Left lung (tissue), 14 donors: ENCODE data around the gene SULT1A1. TPM values are rescaled to one million over a fixed set of nuclear protein-coding genes. Genes with fewer than 3 reads are reported as not detected.
"Not testable (repeated sequence)": the region's sequence is repeated elsewhere in the genome, so short reads cannot be mapped to it uniquely, and the experiment has no call there.

Source experiments
- ATAC-seq: fragments of 200-7000 bp; cut with Tn5 transposase; one replicate; pipeline ENCODE4 v1.9.1; 2020; ENCODE audit warnings: moderate library complexity
- DNase-seq, 4 donors: peaks; one replicate each; pipeline ENCODE4 v3.0.0-alpha.2; 2013 to 2020
- H3K27ac ChIP-seq, 2 donors: fragments of 200-600 bp; sonication (generic) in 1 of 2; one replicate each; pipeline versions ENCODE4 v1.5.0 to v1.8.0; 2020 to 2021
- H3K27me3 ChIP-seq, 2 donors: fragments of 200-600 bp; sonication (generic) in 1 of 2; one replicate each; pipeline versions ENCODE4 v1.5.0 to v1.8.0; 2020 to 2021
- H3K36me3 ChIP-seq, 2 donors: fragments of 200-600 bp; sonication (generic) in 1 of 2; one replicate each; pipeline versions ENCODE4 v1.5.0 to v1.8.0; 2020 to 2021
- H3K4me1 ChIP-seq, 2 donors: fragments of 200-600 bp; one replicate each; pipeline ENCODE4 v1.8.0; 2021
- H3K4me3 ChIP-seq, 2 donors: fragments of 200-600 bp; sonication (generic) in 1 of 2; one replicate each; pipeline versions ENCODE4 v1.5.0 to v1.8.0; 2020 to 2021; ENCODE audit warnings: mild to moderate bottlenecking in 1 of 2
- H3K9me3 ChIP-seq, 2 donors: fragments of 200-600 bp; sonication (generic) in 1 of 2; one replicate each; pipeline versions ENCODE4 v1.5.0 to v1.8.0; 2020 to 2021
- intact Hi-C, 2 donors: fragments of 100-400 bp; cut with DNase I; formaldehyde crosslinking; loops; one replicate each; pipeline versions ENCODE4 v1.11.2 to v1.14.2; 2022
- long read RNA-seq, 12 donors: library from polyadenylated mRNA in 2 of 12; unstranded in 2 of 12; transcript quantifications; one replicate each; pipeline ENCODE4 v2.0.0 and lab custom pipeline, GENCODE V29; 2019 to 2026
- polyA plus RNA-seq, 6 donors: library from polyadenylated mRNA; unstranded; fragments of 120-200 nt; gene quantifications; one replicate each; pipeline ENCODE4 v1.2.1, GENCODE V29; 2013; ENCODE audit not compliant: insufficient read length in 6 of 6
- total RNA-seq, 2 donors: library from RNA; stranded (reverse); fragmentation: NEBNext Ultra II Directional; extraction: Animal tissue kit (Norgen Biotek cat#: 25700); gene quantifications; one replicate each; pipeline ENCODE4 v1.2.1, GENCODE V29; 2021
- TF ChIP-seq, protein P1 (sequence below), 2 donors: fragments of 200-600 bp; sonication (generic) in 1 of 2; IDR thresholded peaks; one replicate each; pipeline versions ENCODE4 v1.5.0 to v1.8.0; 2021; ENCODE audit warnings: antibody characterized with exemption in 2 of 2
- donor health status: DM: no; HTN: yes; CAD: no.
- donor health status: DM: no; HTN: no; CAD: no.

SULT1A1 gene
- total RNA-seq (10 to 100 TPM; 38.6 to 68.6 TPM), polyA plus RNA-seq (10 to 100 TPM; 21.8 to 45.3 (median 34.4) TPM)
- long read RNA-seq, donor 1, full-length matches to known transcripts, result 11 of 25 reads
- long read RNA-seq, donor 1, partial matches to known transcripts, result 14 of 25 reads
- long read RNA-seq, donor 1, other reads (novel, unspliced or antisense), result 0 of 25 reads
- long read RNA-seq, donor 2, transcript SULT1A1-201 (8 exons, 1,162 nt), result major isoform, 7 of 19 reads
- long read RNA-seq, donor 2, partial matches to known transcripts, result 8 of 19 reads
- long read RNA-seq, donor 2, other reads (novel, unspliced or antisense), result 0 of 19 reads
- long read RNA-seq, donor 3, full-length matches to known transcripts, result 8 of 8 reads
- long read RNA-seq, donor 3, partial matches to known transcripts, result 0 of 8 reads
- long read RNA-seq, donor 3, other reads (novel, unspliced or antisense), result 0 of 8 reads
- long read RNA-seq, donor 4, full-length matches to known transcripts, result 101 of 113 reads
- long read RNA-seq, donor 4, partial matches to known transcripts, result 6 of 113 reads
- long read RNA-seq, donor 4, other reads (novel, unspliced or antisense), result 6 of 113 reads
- long read RNA-seq, donor 5, full-length matches to known transcripts, result 32 of 79 reads
- long read RNA-seq, donor 5, partial matches to known transcripts, result 47 of 79 reads
- long read RNA-seq, donor 5, other reads (novel, unspliced or antisense), result 0 of 79 reads
- long read RNA-seq, donor 6, full-length matches to known transcripts, result 27 of 69 reads
- long read RNA-seq, donor 6, partial matches to known transcripts, result 42 of 69 reads
- long read RNA-seq, donor 6, other reads (novel, unspliced or antisense), result 0 of 69 reads
- long read RNA-seq, donor 7, full-length matches to known transcripts, result 20 of 20 reads
- long read RNA-seq, donor 7, partial matches to known transcripts, result 0 of 20 reads
- long read RNA-seq, donor 7, other reads (novel, unspliced or antisense), result 0 of 20 reads
- long read RNA-seq, donor 8, full-length matches to known transcripts, result 8 of 21 reads
- long read RNA-seq, donor 8, partial matches to known transcripts, result 13 of 21 reads
- long read RNA-seq, donor 8, other reads (novel, unspliced or antisense), result 0 of 21 reads
- long read RNA-seq, donor 9, result 0 reads
- long read RNA-seq, donor 10, transcript SULT1A1-201 (8 exons, 1,162 nt), result major isoform, 61 of 75 reads
- long read RNA-seq, donor 10, partial matches to known transcripts, result 6 of 75 reads
- long read RNA-seq, donor 10, other reads (novel, unspliced or antisense), result 4 of 75 reads
- long read RNA-seq, donor 11, result 0 reads
- long read RNA-seq, donor 12, full-length matches to known transcripts, result 21 of 21 reads
- long read RNA-seq, donor 12, partial matches to known transcripts, result 0 of 21 reads
- long read RNA-seq, donor 12, other reads (novel, unspliced or antisense), result 0 of 21 reads

DNA sequence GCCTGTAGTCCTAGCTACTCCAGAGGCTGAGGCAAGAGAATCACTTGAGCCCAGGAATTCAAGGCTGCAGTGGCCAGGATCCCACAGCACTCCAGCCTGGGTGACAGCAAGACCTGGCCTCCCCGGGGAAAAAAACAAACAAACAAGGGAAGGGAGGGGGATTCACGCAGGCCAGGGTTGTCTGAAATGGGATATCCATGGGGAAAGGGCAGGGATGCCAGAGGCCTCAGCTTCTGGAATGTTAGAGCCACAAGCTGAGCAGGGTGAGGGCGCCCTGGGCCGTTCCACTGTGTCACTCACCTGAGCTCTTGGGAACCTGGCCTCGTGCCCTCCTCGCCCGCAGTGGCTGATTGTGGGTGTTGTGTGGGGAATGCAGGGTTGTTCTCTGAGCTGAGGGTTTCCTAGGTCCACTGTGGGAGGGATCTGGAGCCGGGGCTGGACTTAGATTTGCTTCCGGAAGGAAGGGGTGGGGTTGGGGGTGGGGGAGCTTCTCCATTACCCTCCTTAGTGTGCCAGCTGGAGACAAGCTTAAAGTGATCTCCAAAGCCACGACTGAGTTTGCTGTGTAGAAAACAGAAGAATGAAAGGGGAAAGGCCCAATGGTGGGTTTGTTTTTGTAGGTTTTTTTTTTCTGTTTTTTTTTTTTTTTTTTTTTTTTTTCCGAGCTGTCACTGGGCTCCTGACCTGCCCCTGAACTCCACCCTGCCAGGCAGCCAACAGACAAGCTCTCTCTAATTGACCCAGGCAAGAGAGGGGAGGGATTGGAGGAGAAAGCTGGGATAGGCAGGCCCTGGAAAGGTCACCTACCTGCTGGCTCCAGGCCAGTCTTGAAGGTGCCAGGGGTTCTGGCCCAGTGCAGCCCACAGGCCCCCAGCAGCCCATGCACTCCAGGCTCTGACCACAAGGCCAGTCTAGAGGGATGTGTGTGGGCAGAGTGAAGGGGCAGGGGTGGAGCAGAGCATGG is at the start of gene SULT1A1:
Gene SULT1A1, minus strand, starts transcription at position 414 of the 964 bp plus-strand sequence. CDS start 1,189 bp downstream, outside the sequence.
- Histone ChIP-seq H3K9me3 (no peaks in the 10 kb centered on the region), H3K4me1 (peaks cover 6 to 25% of the 10 kb centered on the region in 2 donors), H3K36me3 (peaks cover 0 to 7% of the 10 kb centered on the region in 2 donors), H3K4me3 (peak within 1 kb of the TSS; percentile 18 to 45), H3K27ac (peak within 1 kb of the TSS; percentile 76 to 79), H3K27me3 (no peaks in the 10 kb centered on the region)
- TF ChIP-seq, protein P1, sequence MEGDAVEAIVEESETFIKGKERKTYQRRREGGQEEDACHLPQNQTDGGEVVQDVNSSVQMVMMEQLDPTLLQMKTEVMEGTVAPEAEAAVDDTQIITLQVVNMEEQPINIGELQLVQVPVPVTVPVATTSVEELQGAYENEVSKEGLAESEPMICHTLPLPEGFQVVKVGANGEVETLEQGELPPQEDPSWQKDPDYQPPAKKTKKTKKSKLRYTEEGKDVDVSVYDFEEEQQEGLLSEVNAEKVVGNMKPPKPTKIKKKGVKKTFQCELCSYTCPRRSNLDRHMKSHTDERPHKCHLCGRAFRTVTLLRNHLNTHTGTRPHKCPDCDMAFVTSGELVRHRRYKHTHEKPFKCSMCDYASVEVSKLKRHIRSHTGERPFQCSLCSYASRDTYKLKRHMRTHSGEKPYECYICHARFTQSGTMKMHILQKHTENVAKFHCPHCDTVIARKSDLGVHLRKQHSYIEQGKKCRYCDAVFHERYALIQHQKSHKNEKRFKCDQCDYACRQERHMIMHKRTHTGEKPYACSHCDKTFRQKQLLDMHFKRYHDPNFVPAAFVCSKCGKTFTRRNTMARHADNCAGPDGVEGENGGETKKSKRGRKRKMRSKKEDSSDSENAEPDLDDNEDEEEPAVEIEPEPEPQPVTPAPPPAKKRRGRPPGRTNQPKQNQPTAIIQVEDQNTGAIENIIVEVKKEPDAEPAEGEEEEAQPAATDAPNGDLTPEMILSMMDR (IDR thresholded peaks at IDR 0.05), result no peak
- intact Hi-C loops, result no loop called here
- peak; percentile 83 for ATAC-seq
- DNase-seq, result peak in 3 of 4 donors; percentile 43 to 90 (median 85)

- ATAC-seq, H3K9me3 ChIP-seq, H3K27me3 ChIP-seq, intact Hi-C loops, DNase-seq, H3K4me3 ChIP-seq, H3K36me3 ChIP-seq, H3K27ac ChIP-seq, H3K4me1 ChIP-seq: not testable (repeated sequence)
Measured at GRCh38 chr16:28639959-28640358, 30.1 kb upstream of the SULT1A1 start.

DNA sequence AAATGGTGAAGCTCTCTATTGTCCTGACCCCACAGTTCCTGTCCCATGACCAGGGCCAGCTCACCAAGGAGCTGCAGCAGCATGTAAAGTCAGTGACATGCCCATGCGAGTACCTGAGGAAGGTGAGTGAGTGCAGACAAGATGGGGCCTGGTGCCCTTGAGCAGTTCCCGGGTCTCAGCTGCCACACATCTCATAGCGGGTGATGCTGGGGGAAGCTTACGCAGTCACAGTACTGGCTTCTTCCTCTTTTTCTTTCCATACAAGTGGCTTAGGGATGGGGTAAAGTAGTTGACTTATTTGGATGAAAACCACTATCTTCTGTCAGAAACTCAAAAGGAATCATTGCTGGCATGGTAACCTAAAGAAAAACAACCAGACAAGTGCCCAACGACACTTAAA is 28.5 kb upstream of the SULT1A1 start:
- intact Hi-C loops, result not testable (repeated sequence)

DNA sequence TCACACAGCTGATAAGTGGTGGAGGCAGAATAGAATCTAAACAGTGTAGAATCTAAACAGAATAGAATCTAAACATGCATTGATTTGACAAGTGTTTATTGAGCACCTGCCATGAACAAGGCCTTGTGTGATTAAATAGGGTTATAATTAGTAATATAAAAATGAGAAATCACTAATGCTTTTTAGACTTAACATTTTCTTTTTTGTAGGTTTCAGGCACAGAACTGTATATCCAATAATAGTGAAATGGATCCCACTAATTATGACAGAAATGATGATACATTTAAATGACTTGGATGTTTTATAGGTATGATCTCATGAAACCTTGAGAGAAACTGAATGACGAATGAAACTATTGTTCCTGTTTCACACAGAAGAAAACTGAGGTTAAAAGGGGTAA is 27.9 kb upstream of the SULT1A1 start, which contains the start of gene NPIPB8:
Gene NPIPB8, plus strand, starts transcription at position 301 of the 400 bp plus-strand sequence. CDS start 296 bp downstream, outside the sequence.
- not testable (repeated sequence) for ATAC-seq, H3K4me1 ChIP-seq

More for the DNA sequence above, 28.5 kb upstream of the SULT1A1 start:
- H3K27me3 ChIP-seq, ATAC-seq, H3K9me3 ChIP-seq, H3K4me3 ChIP-seq, H3K36me3 ChIP-seq, DNase-seq, H3K4me1 ChIP-seq, H3K27ac ChIP-seq: not testable (repeated sequence)

GRCh38 chr16:28636093-28636823 is 26.4 kb upstream of the SULT1A1 start:
- H3K4me1 ChIP-seq, DNase-seq, ATAC-seq, H3K36me3 ChIP-seq, H3K9me3 ChIP-seq, H3K27me3 ChIP-seq, H3K27ac ChIP-seq, intact Hi-C loops, H3K4me3 ChIP-seq: not testable (repeated sequence)

More for the DNA sequence above, 27.9 kb upstream of the SULT1A1 start, which contains the start of gene NPIPB8:
- intact Hi-C loops, H3K27ac ChIP-seq, H3K4me3 ChIP-seq, DNase-seq, H3K9me3 ChIP-seq, H3K27me3 ChIP-seq, H3K36me3 ChIP-seq: not testable (repeated sequence)

DNA sequence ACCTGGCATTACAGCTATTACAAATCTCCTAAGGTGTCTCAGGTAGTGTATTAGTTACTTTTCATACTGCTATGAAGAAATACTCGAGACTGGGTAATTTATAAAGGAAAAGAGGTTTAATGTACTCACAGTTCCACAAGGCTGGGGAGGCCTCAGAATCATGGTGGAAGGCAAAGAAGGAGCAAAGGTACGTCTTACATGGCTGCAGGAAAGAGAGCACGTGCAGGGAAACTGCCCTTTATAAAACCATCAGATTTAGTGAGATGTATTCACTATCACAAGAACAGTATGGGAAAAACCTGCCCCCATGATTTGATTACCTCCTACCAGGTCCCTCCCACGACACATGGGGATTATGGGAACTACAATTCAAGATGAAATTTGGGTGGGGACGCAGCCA is 21.1 kb upstream of the SULT1A1 start:
- H3K27ac ChIP-seq, ATAC-seq, DNase-seq, H3K9me3 ChIP-seq, H3K4me3 ChIP-seq, H3K36me3 ChIP-seq, intact Hi-C loops, H3K27me3 ChIP-seq, H3K4me1 ChIP-seq: not testable (repeated sequence)
